Stimulated activated CD8-positive, alpha-beta memory T cell treated with anti-CD3 and anti-CD28 coated beads, Interleukin-4, amount 100 ng/mL, for 1 hour (primary cell): ENCODE measurements around the gene BNIP5.
"Not testable (repeated sequence)": the region's sequence is repeated elsewhere in the genome, so short reads cannot be mapped to it uniquely, and the experiment has no call there.

Experiments
- DNase-seq, 2 donors: peaks; one replicate each; pipeline ENCODE4 v3.0.0-alpha.2; 2020; ENCODE audit warnings: low read depth in 2 of 2, low spot score in 1 of 2

BNIP5 gene

GRCh38 chr6:36368421-36368820, 31.7 kb upstream of the BNIP5 start:
- no peak for DNase-seq

GRCh38 chr6:36367743-36368142, 31.1 kb upstream of the BNIP5 start:
- DNase-seq = no peak

GRCh38 chr6:36364669-36365479, 28.2 kb upstream of the BNIP5 start:
- no peak for DNase-seq

GRCh38 chr6:36364061-36364635, 27.5 kb upstream of the BNIP5 start:
- not testable (repeated sequence) for DNase-seq

- not testable (repeated sequence) for DNase-seq
Observed at GRCh38 chr6:36363371-36363752, 26.7 kb upstream of the BNIP5 start.

GRCh38 chr6:36362551-36363370, 26.1 kb upstream of the BNIP5 start:
- DNase-seq = no peak

- no peak for DNase-seq
Observed at GRCh38 chr6:36361071-36361470, 24.4 kb upstream of the BNIP5 start.

GRCh38 chr6:36360241-36361054, 23.8 kb upstream of the BNIP5 start:
- peak; percentile 13 to 40 for DNase-seq

GRCh38 chr6:36358226-36358915, 21.7 kb upstream of the BNIP5 start:
- no peak for DNase-seq

GRCh38 chr6:36357872-36358225, 21.2 kb upstream of the BNIP5 start:
- no peak for DNase-seq

- DNase-seq = no peak
Observed at GRCh38 chr6:36355819-36356218, 19.1 kb upstream of the BNIP5 start.

- DNase-seq = no peak
Observed at GRCh38 chr6:36353411-36353915, 16.8 kb upstream of the BNIP5 start.

GRCh38 chr6:36352477-36353157, 15.9 kb upstream of the BNIP5 start:
- DNase-seq = no peak

GRCh38 chr6:36350681-36351571, 14.2 kb upstream of the BNIP5 start:
- no peak for DNase-seq

GRCh38 chr6:36350082-36350481, 13.4 kb upstream of the BNIP5 start:
- no peak for DNase-seq

- no peak for DNase-seq
Observed at GRCh38 chr6:36349240-36349639, 12.6 kb upstream of the BNIP5 start.

- no peak for DNase-seq
Observed at GRCh38 chr6:36347621-36348020, 10.9 kb upstream of the BNIP5 start.

- no peak for DNase-seq
Observed at GRCh38 chr6:36346486-36347273, 10.0 kb upstream of the BNIP5 start.
